ENCODE measurements around the gene CALM1.

Gene CALM1

GRCh38 chr14:90396341-90397339 is at the start of gene CALM1:
CALM1 (plus strand) TSS chr14:90397029; CDS start chr14:90397231, 202 bp downstream.
- H3K79me2 ChIP-seq (ENCODE audit: control insufficient read depth, insufficient read depth, low read length, unreplicated experiment) = peaks cover 41% of the 10 kb centered on the region
- peak within 1 kb of the TSS; percentile 69 for H2AFZ ChIP-seq (ENCODE audit: low read length, unreplicated experiment)
- H3K27me3 ChIP-seq (ENCODE audit: insufficient read depth, low read length) = no peaks in the 10 kb centered on the region
- peaks cover 13% of the 10 kb centered on the region for H3K4me1 ChIP-seq (ENCODE audit: control insufficient read depth, insufficient read depth, low read length, unreplicated experiment)
- H3K36me3 ChIP-seq (ENCODE audit: insufficient read depth, low read length) = peaks cover 11% of the 10 kb centered on the region; the same call in 1 of the 2 replicates
- peak within 1 kb of the TSS; percentile 99 for H3K4me3 ChIP-seq (ENCODE audit: low read depth, low read length)
- H3K27ac ChIP-seq (ENCODE audit: low read depth, low read length) = no peak within 1 kb of the TSS

- peaks cover 5% of the 10 kb centered on the region for H3K27me3 ChIP-seq (ENCODE audit: insufficient read depth, low read length)
- H3K4me3 ChIP-seq (ENCODE audit: low read depth, low read length) = no peak overlapping the region
- H3K36me3 ChIP-seq (ENCODE audit: insufficient read depth, low read length) = no peaks in the 10 kb centered on the region
- no peaks in the 10 kb centered on the region for H3K4me1 ChIP-seq (ENCODE audit: control insufficient read depth, insufficient read depth, low read length, unreplicated experiment)
- no peak overlapping the region for H3K27ac ChIP-seq (ENCODE audit: low read depth, low read length)
- H2AFZ ChIP-seq (ENCODE audit: low read length, unreplicated experiment) = no peak overlapping the region
- H3K79me2 ChIP-seq (ENCODE audit: control insufficient read depth, insufficient read depth, low read length, unreplicated experiment) = no peaks in the 10 kb centered on the region
Measured at GRCh38 chr14:90348270-90348669, 48.6 kb upstream of the CALM1 start.

- H3K27ac ChIP-seq (ENCODE audit: low read depth, low read length) = no peak overlapping the region
- no peaks in the 10 kb centered on the region for H3K36me3 ChIP-seq (ENCODE audit: insufficient read depth, low read length)
- no peaks in the 10 kb centered on the region; the same call in 1 of the 2 replicates for H3K27me3 ChIP-seq (ENCODE audit: insufficient read depth, low read length)
- H2AFZ ChIP-seq (ENCODE audit: low read length, unreplicated experiment) = no peak overlapping the region
- H3K4me1 ChIP-seq (ENCODE audit: control insufficient read depth, insufficient read depth, low read length, unreplicated experiment) = no peaks in the 10 kb centered on the region
- H3K4me3 ChIP-seq (ENCODE audit: low read depth, low read length) = no peak overlapping the region
- H3K79me2 ChIP-seq (ENCODE audit: control insufficient read depth, insufficient read depth, low read length, unreplicated experiment) = no peaks in the 10 kb centered on the region
Measured at GRCh38 chr14:90349739-90350138, 47.1 kb upstream of the CALM1 start.

- Histone ChIP-seq H3K4me1 (ENCODE audit: control insufficient read depth, insufficient read depth, low read length, unreplicated experiment) (no peaks in the 10 kb centered on the region), H3K27ac (ENCODE audit: low read depth, low read length) (no peak overlapping the region), H2AFZ (ENCODE audit: low read length, unreplicated experiment) (no peak overlapping the region), H3K36me3 (ENCODE audit: insufficient read depth, low read length) (no peaks in the 10 kb centered on the region), H3K79me2 (ENCODE audit: control insufficient read depth, insufficient read depth, low read length, unreplicated experiment) (no peaks in the 10 kb centered on the region), H3K4me3 (ENCODE audit: low read depth, low read length) (no peak overlapping the region), H3K27me3 (ENCODE audit: insufficient read depth, low read length) (peaks cover 24% of the 10 kb centered on the region)
Measured at GRCh38 chr14:90354551-90355298, 42.1 kb upstream of the CALM1 start.

- Histone ChIP-seq H3K4me1 (ENCODE audit: control insufficient read depth, insufficient read depth, low read length, unreplicated experiment) (no peaks in the 10 kb centered on the region), H2AFZ (ENCODE audit: low read length, unreplicated experiment) (no peak overlapping the region), H3K27me3 (ENCODE audit: insufficient read depth, low read length) (peaks cover 28% of the 10 kb centered on the region), H3K36me3 (ENCODE audit: insufficient read depth, low read length) (no peaks in the 10 kb centered on the region), H3K4me3 (ENCODE audit: low read depth, low read length) (no peak overlapping the region), H3K79me2 (ENCODE audit: control insufficient read depth, insufficient read depth, low read length, unreplicated experiment) (no peaks in the 10 kb centered on the region), H3K27ac (ENCODE audit: low read depth, low read length) (no peak overlapping the region)
Measured at GRCh38 chr14:90355540-90356518, 41.0 kb upstream of the CALM1 start.

- H3K4me3 ChIP-seq (ENCODE audit: low read depth, low read length) = no peak overlapping the region
- H3K4me1 ChIP-seq (ENCODE audit: control insufficient read depth, insufficient read depth, low read length, unreplicated experiment) = no peaks in the 10 kb centered on the region
- H3K27me3 ChIP-seq (ENCODE audit: insufficient read depth, low read length) = peaks cover 31% of the 10 kb centered on the region
- no peak overlapping the region for H2AFZ ChIP-seq (ENCODE audit: low read length, unreplicated experiment)
- no peaks in the 10 kb centered on the region for H3K79me2 ChIP-seq (ENCODE audit: control insufficient read depth, insufficient read depth, low read length, unreplicated experiment)
- H3K27ac ChIP-seq (ENCODE audit: low read depth, low read length) = no peak overlapping the region
- no peaks in the 10 kb centered on the region for H3K36me3 ChIP-seq (ENCODE audit: insufficient read depth, low read length)
Measured at GRCh38 chr14:90356925-90357324, 39.9 kb upstream of the CALM1 start.

GRCh38 chr14:90358359-90358758 is 38.5 kb upstream of the CALM1 start:
- Histone ChIP-seq H3K27ac (ENCODE audit: low read depth, low read length) (no peak overlapping the region), H3K4me3 (ENCODE audit: low read depth, low read length) (no peak overlapping the region), H3K36me3 (ENCODE audit: insufficient read depth, low read length) (no peaks in the 10 kb centered on the region), H3K79me2 (ENCODE audit: control insufficient read depth, insufficient read depth, low read length, unreplicated experiment) (no peaks in the 10 kb centered on the region), H3K4me1 (ENCODE audit: control insufficient read depth, insufficient read depth, low read length, unreplicated experiment) (no peaks in the 10 kb centered on the region), H3K27me3 (ENCODE audit: insufficient read depth, low read length) (peaks cover 44% of the 10 kb centered on the region), H2AFZ (ENCODE audit: low read length, unreplicated experiment) (no peak overlapping the region)

GRCh38 chr14:90361865-90362557 is 34.8 kb upstream of the CALM1 start:
- Histone ChIP-seq H3K36me3 (ENCODE audit: insufficient read depth, low read length) (no peaks in the 10 kb centered on the region), H3K27me3 (ENCODE audit: insufficient read depth, low read length) (peaks cover 44% of the 10 kb centered on the region), H3K4me3 (ENCODE audit: low read depth, low read length) (no peak overlapping the region), H3K27ac (ENCODE audit: low read depth, low read length) (no peak overlapping the region), H2AFZ (ENCODE audit: low read length, unreplicated experiment) (no peak overlapping the region), H3K79me2 (ENCODE audit: control insufficient read depth, insufficient read depth, low read length, unreplicated experiment) (no peaks in the 10 kb centered on the region), H3K4me1 (ENCODE audit: control insufficient read depth, insufficient read depth, low read length, unreplicated experiment) (no peaks in the 10 kb centered on the region)

GRCh38 chr14:90362558-90362896 is 34.3 kb upstream of the CALM1 start:
- Histone ChIP-seq H3K4me3 (ENCODE audit: low read depth, low read length) (no peak overlapping the region), H3K4me1 (ENCODE audit: control insufficient read depth, insufficient read depth, low read length, unreplicated experiment) (no peaks in the 10 kb centered on the region), H3K27me3 (ENCODE audit: insufficient read depth, low read length) (peaks cover 39% of the 10 kb centered on the region), H3K79me2 (ENCODE audit: control insufficient read depth, insufficient read depth, low read length, unreplicated experiment) (no peaks in the 10 kb centered on the region), H3K27ac (ENCODE audit: low read depth, low read length) (no peak overlapping the region), H2AFZ (ENCODE audit: low read length, unreplicated experiment) (no peak overlapping the region), H3K36me3 (ENCODE audit: insufficient read depth, low read length) (no peaks in the 10 kb centered on the region)

Measured in ACC112 (cell line).